Stomach (tissue), 9 donors: ENCODE results near the gene PCNX1. TPM values are rescaled to one million over a fixed set of nuclear protein-coding genes. Genes with fewer than 3 reads are reported as not detected.

ENCODE experiments used
- DNase-seq, 2 donors: peaks; one replicate each; pipeline versions ENCODE4 v3.0.0 to v3.0.0-alpha.2; 2013 to 2019
- H3K27ac ChIP-seq, 5 donors: fragments of 200-600 bp in 4 of 5; sonication (generic) in 4 of 5; one replicate each; pipeline ENCODE4 v1.5.1; 2013 to 2019; ENCODE audit warnings: mild to moderate bottlenecking in 1 of 5, moderate library complexity in 1 of 5
- H3K27me3 ChIP-seq, 3 donors: fragments of 200-600 bp; sonication (generic); one replicate each; pipeline ENCODE4 v1.5.1; 2017 to 2019; ENCODE audit warnings: mixed run types in 1 of 3
- H3K36me3 ChIP-seq, 4 donors: fragments of 200-600 bp; sonication (generic); 1 replicate in 3 of 4; 2 replicates in 1 of 4; pipeline ENCODE4 v1.5.1; 2016 to 2019
- H3K4me1 ChIP-seq, 4 donors: fragments of 200-600 bp; sonication (generic); one replicate each; pipeline ENCODE4 v1.5.1; 2016 to 2019
- H3K4me3 ChIP-seq, 4 donors: fragments of 200-600 bp; sonication (generic) in 3 of 4; one replicate each; pipeline ENCODE4 v1.5.1; 2016 to 2019; ENCODE audit warnings: mild to moderate bottlenecking in 1 of 4
- H3K9me3 ChIP-seq, 4 donors: fragments of 200-600 bp; sonication (generic); one replicate each; pipeline ENCODE4 v1.5.1; 2016 to 2019
- EP300 ChIP-seq: sonication (generic); formaldehyde crosslinking; IDR thresholded peaks from one replicate; pipeline ENCODE4 v1.6.1; 2017; ENCODE audit warnings: antibody characterized with exemption
- POLR2A ChIP-seq, 4 donors: fragments of 450-650 bp; IDR thresholded peaks; one replicate each; pipeline ENCODE4 v1.6.1; 2016; ENCODE audit warnings: antibody characterized with exemption in 4 of 4, control low read depth in 2 of 4, mild to moderate bottlenecking in 1 of 4, moderate library complexity in 1 of 4
- POLR2AphosphoS5 ChIP-seq, 3 donors: sonication (generic); formaldehyde crosslinking; IDR thresholded peaks; one replicate each; pipeline ENCODE4 v1.6.1; 2016; ENCODE audit warnings: antibody characterized with exemption in 3 of 3
- WGBS, 5 donors: extraction: QIAGEN DNeasy Blood & Tissue Kit in 3 of 5; methylation state at CpG; one replicate each; pipeline versions ENCODE4 v1.1.5 to v1.1.7; 2013 to 2018; 5-methylcytosine and 5-hydroxymethylcytosine counted together
- intact Hi-C: fragments of 100-400 bp; cut with DNase I; formaldehyde crosslinking; loops from one replicate; pipeline ENCODE4 v1.15.1; 2023; ENCODE audit warnings: low total_unique reads
- polyA plus RNA-seq, 3 donors: library from polyadenylated mRNA; stranded (reverse); fragments of 200-250 nt; gene quantifications; one replicate each; pipeline ENCODE4 v1.2.3, GENCODE V29; 2013
- total RNA-seq, 5 donors: library from RNA; depleted of rRNA; stranded (reverse); fragments of >200 nt; gene quantifications; one replicate each; pipeline versions ENCODE4 v1.1.0 to v1.2.3, GENCODE V29; 2014 to 2016
- TF ChIP-seq, protein P1 (sequence below), 7 experiments: fragments of 450-650 bp in 4 of 7; fragments of 200-600 bp in 3 of 7; sonication (generic) in 3 of 7; IDR thresholded peaks; one replicate each; pipeline ENCODE4 v1.5.1; 2016 to 2019; ENCODE audit warnings: antibody characterized with exemption in 7 of 7, control low read depth in 2 of 7, mild to moderate bottlenecking in 1 of 7
- donor health status: healthy with polysubstance abuse.
- donor health status: Bipolar disorder and iron deficiency.
- donor health status: healthy.

PCNX1 gene
- total and polyA plus RNA-seq, 8 donors = 2.3 to 198 (median 43.6) TPM

- intact Hi-C loops = loop anchor here (10.0 kb wide), 2 partner anchors 67 to 147 kb away; partner anchors contain the start of gene PCNX1
- Histone ChIP-seq H3K27ac (no peak overlapping the region), H3K9me3 (no peaks in the 10 kb centered on the region), H3K36me3 (peaks cover 0 to 34% (median 25%) of the 10 kb centered on the region in 4 donors), H3K4me1 (peaks cover 0 to 18% (median 3%) of the 10 kb centered on the region in 4 donors), H3K4me3 (no peak overlapping the region), H3K27me3 (no peaks in the 10 kb centered on the region)
- TF ChIP-seq EP300 (no peak), POLR2A (IDR thresholded peaks at IDR 0.05) (no peak), POLR2AphosphoS5 (IDR thresholded peaks at IDR 0.05) (no peak)
- TF ChIP-seq, protein P1, sequence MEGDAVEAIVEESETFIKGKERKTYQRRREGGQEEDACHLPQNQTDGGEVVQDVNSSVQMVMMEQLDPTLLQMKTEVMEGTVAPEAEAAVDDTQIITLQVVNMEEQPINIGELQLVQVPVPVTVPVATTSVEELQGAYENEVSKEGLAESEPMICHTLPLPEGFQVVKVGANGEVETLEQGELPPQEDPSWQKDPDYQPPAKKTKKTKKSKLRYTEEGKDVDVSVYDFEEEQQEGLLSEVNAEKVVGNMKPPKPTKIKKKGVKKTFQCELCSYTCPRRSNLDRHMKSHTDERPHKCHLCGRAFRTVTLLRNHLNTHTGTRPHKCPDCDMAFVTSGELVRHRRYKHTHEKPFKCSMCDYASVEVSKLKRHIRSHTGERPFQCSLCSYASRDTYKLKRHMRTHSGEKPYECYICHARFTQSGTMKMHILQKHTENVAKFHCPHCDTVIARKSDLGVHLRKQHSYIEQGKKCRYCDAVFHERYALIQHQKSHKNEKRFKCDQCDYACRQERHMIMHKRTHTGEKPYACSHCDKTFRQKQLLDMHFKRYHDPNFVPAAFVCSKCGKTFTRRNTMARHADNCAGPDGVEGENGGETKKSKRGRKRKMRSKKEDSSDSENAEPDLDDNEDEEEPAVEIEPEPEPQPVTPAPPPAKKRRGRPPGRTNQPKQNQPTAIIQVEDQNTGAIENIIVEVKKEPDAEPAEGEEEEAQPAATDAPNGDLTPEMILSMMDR (IDR thresholded peaks at IDR 0.05) = no peak
- no peak for DNase-seq
- WGBS, 5 donors = 47 to 61% (median 48%) methylated on average over 2 of the region's 2 CpGs
Measured at GRCh38 chr14:70971560-70971959, 64.3 kb downstream of the PCNX1 start.

GRCh38 chr14:70972107-70972976, 65.1 kb downstream of the PCNX1 start:
- no peaks in the 10 kb centered on the region for H3K27me3 ChIP-seq
- peaks cover 5 to 42% (median 32%) of the 10 kb centered on the region in 4 donors for H3K36me3 ChIP-seq
- peak overlapping the region in 1 of 5 donors; percentile 15 for H3K27ac ChIP-seq
- no peak overlapping the region for H3K4me3 ChIP-seq
- no peak for TF ChIP-seq POLR2A (IDR thresholded peaks at IDR 0.05)
- no peak for TF ChIP-seq EP300
- TF ChIP-seq, protein P1 (IDR thresholded peaks at IDR 0.05) = peak in 5 of 7 experiments; percentile 70 to 99 (median 86)
- peak in 1 of 3 donors; percentile 35 for TF ChIP-seq POLR2AphosphoS5 (IDR thresholded peaks at IDR 0.05)
- no peaks in the 10 kb centered on the region for H3K9me3 ChIP-seq
- 53 to 59% (median 57%) methylated on average over 6 of the region's 6 CpGs for WGBS, 5 donors
- peaks cover 0 to 18% (median 3%) of the 10 kb centered on the region in 4 donors for H3K4me1 ChIP-seq
- intact Hi-C loops = loop anchor here (10.0 kb wide), 2 partner anchors 68 to 148 kb away; partner anchors contain the start of gene PCNX1
- peak; percentile 92 to 94 for DNase-seq

DNA sequence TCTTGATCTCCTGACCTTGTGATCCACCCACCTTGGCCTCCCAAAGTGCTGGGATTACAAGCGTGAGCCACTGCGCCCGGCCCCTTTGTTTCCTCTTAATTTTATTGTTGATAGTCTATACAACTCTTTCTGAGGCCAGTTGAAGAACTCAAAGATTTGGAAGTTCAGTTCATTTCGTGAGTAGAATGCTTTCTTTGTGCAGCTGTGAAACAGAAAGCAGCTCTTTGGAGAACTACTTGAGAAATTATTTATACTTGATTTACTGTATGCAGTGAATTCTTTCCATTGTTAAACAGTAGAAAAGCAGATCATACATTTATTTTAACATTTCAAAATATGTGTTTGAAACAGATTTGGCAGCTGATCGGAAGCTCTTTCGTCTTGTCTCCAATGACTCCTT, 69.3 kb downstream of the PCNX1 start:
- H3K4me1 ChIP-seq = peaks cover 0 to 21% (median 10%) of the 10 kb centered on the region in 4 donors
- WGBS, 5 donors = 82 to 95% (median 94%) methylated on average over 6 of the region's 6 CpGs

GRCh38 chr14:70981000-70981952, 74.0 kb downstream of the PCNX1 start:
- DNase-seq = no peak
- Histone ChIP-seq H3K4me3 (no peak overlapping the region), H3K9me3 (no peaks in the 10 kb centered on the region), H3K4me1 (peaks cover 0 to 17% (median 7%) of the 10 kb centered on the region in 4 donors), H3K27me3 (no peaks in the 10 kb centered on the region), H3K36me3 (peaks cover 14 to 26% (median 24%) of the 10 kb centered on the region in 4 donors), H3K27ac (peak overlapping the region in 1 of 5 donors; percentile 21)
- 42 to 57% (median 53%) methylated on average over 6 of the region's 6 CpGs for WGBS, 5 donors
- intact Hi-C loops = no loop called here
- TF ChIP-seq, protein P1 (IDR thresholded peaks at IDR 0.05) = no peak
- no peak for TF ChIP-seq POLR2A (IDR thresholded peaks at IDR 0.05)
- TF ChIP-seq EP300 = no peak
- TF ChIP-seq POLR2AphosphoS5 (IDR thresholded peaks at IDR 0.05) = no peak

More for the DNA sequence above, 69.3 kb downstream of the PCNX1 start:
- Histone ChIP-seq H3K4me3 (no peak overlapping the region), H3K36me3 (peaks cover 14 to 34% (median 29%) of the 10 kb centered on the region in 4 donors), H3K9me3 (no peaks in the 10 kb centered on the region), H3K27me3 (no peaks in the 10 kb centered on the region), H3K27ac (no peak overlapping the region)
- DNase-seq = no peak
- intact Hi-C loops = loop anchor here (10.0 kb wide), 2 partner anchors 72 to 152 kb away; partner anchors contain the start of gene PCNX1
- no peak for TF ChIP-seq POLR2AphosphoS5 (IDR thresholded peaks at IDR 0.05)
